NCI-H524 (cell line): ENCODE results near the gene COG2.

ENCODE experiments used
- DNase-seq, 2 experiments: peaks; one replicate each; lab custom pipeline; 2025; lab: John Stamatoyannopoulos, UW

The COG2 gene

DNA sequence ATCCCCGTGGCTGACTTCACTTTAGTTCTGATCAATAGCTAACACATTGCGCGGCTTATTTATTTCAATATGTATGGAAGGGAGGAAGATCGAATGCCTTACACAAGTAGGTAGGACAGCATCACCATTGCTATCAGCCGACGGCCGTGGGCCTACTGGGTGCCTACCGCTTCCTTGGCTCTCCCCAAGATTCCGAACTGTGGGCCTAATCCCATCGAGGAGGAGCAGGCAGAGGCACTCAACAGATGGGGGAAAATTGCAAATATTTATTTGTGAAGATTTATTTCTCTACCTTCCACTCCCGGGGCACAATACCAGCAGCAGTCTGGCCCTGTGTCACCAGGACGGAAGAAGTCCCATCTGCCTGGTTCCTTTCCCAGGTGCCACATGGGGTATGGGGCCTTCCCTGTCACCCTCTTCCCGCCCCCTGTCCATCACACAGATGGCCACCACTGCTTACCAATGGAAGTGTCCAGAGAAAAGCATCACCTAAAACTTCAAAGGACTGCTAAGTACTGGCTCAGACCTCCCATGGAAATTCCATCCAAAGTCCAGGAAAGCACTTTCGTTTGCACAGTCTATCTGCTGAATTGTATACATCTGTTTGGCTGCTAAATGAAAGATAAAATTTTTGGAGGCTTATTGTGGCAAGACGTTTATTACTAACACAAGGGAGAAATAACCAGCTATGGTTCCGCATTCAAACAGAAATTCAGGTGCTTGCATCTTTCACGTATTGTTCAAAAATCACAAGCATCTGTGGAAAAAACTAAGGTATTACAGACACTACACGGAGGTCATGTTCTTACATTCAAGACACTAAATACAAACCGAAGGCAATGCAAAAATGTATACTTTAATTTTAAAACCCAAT, 59.9 kb downstream of the COG2 start:
- no peak for DNase-seq

DNA sequence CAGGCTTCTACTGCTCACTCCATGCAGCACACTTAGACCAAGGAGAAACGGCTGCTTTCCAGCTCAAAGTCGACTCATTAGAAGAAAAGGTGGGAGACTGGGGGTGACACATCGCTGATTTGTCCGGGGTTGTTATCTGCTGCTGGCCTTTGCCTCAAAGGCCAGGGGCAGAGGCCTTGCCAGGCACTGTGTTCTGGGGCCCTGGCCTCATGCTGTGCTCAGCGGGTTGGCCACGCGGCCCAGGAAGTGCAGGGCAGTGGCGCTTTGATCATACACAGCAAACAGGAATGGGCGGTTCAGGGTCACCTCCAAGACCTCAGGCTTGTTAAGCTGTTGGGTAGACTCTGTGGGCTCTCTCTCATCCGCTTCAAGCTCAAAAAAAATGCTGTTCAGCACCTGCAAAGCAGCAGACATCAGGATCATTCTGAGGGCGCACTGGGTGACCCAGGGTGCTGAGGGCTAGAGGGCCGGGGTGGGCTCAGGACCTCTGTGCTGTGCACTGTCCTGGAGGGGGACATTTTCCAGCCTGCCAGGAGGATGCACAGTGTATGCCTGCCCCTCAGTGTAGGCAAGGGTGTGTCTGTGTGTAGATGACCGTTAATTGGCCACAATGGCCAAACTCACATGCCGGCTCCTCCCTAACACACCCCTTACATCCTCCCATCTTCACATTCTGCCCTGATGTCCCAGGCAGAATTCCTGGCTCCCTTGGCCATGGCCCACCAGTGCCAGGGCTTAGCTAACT, 60.8 kb downstream of the COG2 start:
- DNase-seq = no peak

DNA sequence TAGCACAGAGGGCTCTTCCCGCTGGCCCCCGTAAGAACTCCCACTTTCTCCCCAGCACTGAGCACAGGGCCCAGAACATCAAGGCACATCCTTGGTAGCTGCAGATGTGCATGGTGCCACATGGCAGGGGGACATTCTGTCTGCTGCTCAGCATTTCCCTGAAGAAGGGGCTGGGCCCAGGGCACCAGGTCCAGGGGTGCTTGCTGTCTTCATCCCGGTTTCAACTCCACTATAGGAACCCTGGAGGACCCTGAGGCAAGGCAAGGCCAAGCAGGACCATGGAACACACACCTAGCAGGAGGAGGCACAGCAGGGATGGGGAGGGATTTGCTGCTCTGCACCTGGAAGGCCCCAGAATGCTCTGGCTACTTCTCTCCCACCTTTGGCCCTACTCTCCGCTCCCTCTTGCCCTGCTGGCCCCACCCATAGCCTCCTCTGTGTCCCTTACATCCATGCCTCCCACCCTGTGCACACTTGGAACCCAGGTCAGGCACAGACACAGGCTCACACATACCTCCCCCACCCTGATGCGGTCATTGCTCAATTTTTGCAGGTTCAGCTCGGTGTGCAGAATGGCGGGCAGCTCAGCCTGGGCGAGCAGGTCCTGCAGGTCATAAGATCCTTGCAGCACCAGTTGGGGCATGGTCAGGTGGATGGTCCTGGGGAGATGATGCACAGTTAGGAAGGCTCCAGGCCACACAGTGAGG, 61.6 kb downstream of the COG2 start:
- DNase-seq = no peak

DNA sequence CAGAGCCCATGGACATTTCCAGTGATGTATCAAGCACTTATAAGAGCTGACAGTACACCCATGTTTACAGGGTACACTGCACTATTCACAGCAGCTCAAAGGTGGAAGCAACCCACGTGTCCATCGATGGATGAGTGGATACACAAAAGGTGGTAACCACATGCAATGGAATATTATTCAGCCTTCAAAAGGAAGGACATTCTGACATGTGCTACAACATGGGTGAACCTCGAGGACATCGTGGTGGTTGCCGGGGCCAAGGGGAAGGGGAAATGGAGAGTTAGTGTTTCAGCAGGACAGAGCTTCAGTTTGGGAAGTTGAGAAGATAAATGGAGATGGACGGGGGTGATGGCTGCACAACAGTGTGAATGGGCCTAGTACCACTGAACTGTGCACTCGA, 62.5 kb downstream of the COG2 start:
- DNase-seq = no peak

DNA sequence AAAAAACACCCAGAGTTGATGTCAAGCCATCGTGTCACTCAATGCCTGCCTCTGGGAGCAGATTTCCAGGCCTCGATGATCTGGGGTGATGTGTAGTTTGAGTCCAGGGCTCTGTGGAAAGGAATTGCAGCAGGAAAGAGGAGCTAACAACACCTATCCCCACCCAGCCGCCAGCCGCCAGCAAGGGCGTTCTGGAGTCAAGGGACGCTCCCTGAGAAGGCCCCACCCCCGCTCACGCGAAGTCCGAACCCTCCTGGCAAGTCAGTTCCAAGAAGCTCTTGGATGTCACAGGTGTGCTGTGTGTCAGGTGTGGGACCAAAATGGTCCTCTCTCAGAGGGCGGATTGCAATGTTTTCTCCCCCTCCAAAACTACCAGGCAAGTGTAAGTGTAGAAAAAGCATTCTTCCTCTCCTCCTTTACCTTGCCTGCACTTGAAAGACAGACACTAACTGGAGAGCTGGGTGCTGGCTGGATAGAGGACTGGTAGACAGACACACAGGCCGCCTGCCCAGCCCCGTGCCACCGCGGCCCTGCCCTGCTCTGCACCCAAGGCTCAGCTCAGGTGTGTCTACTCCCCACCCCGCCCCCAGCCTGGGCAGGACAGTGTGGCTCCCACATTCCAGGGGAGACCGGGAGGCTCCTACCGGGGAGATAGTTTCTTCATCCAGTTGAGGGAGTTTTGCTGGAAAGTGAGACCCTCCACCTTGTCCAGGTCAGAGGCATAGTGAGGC, 63.2 kb downstream of the COG2 start:
- DNase-seq = no peak

DNA sequence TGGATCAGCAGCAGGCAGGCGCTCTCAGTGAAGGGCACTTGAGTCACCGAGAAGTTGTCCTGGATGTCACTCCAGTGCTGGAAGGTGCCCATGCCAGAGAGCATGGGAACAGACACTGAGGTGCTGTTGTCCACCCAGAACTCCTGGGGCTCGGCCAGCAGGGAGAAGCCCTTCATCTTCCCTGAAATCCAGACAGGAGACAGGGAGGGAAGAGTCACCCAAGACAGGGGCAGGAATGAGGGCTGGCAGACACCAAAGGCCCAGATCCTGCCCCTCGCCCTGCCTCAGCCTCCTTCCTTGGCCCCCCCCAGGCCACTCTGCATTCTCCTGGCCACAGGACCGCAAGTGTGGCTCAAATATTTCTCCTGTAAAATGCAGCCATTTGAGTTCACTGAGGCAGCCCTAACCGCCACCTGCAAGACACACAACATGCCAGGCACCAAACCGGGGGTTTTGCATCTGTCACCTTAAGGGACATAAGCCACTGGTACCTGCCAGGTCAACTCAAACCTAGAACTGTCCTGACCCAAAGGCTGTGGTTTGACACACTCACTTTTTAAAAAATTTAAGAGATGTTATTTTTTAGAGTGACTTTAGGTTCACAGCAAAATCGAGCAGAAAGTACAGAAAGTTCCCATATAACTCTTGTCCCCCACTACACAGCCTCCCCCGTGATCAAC, 63.9 kb downstream of the COG2 start:
- DNase-seq = no peak

DNA sequence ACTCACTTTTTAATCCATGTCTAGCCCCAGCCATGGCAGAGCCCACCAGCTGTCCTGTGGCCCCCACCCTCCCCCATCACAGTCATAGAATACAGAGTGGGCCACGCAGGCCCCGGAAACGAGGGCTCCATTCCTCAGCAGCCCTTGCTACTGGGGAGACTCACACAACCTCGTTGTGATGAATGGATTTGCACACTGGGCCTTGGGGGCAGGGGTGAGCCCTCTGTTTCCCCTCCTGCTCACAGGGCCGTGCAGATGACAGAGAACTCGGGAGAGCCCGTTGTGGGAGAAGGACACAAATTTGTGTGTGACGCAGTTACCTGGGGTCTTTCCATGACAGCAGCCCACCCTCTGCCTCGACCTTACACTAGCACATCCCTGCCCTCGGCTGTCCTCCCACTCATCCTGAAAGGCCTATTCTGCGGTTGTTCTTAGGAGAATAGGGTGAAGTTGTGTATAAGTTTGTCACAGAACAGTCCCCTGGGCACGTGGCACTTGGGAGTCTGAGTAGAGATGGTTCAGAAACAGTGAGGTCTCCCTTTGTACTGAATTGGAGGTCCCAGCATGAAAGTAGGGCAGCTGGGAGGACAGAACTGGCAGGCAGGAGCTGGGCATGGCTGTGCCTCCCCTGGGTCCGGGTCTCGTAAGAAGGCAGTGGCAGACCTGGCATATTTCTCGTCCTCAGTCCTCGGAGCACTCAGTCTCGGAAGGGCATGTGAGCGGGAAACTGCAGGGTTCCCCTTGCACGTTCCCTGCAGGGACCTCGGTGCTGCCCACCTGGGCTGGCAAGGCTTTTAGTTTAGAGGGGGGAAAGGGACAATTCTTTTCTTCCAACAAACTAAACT, 64.8 kb downstream of the COG2 start:
- DNase-seq = no peak

DNA sequence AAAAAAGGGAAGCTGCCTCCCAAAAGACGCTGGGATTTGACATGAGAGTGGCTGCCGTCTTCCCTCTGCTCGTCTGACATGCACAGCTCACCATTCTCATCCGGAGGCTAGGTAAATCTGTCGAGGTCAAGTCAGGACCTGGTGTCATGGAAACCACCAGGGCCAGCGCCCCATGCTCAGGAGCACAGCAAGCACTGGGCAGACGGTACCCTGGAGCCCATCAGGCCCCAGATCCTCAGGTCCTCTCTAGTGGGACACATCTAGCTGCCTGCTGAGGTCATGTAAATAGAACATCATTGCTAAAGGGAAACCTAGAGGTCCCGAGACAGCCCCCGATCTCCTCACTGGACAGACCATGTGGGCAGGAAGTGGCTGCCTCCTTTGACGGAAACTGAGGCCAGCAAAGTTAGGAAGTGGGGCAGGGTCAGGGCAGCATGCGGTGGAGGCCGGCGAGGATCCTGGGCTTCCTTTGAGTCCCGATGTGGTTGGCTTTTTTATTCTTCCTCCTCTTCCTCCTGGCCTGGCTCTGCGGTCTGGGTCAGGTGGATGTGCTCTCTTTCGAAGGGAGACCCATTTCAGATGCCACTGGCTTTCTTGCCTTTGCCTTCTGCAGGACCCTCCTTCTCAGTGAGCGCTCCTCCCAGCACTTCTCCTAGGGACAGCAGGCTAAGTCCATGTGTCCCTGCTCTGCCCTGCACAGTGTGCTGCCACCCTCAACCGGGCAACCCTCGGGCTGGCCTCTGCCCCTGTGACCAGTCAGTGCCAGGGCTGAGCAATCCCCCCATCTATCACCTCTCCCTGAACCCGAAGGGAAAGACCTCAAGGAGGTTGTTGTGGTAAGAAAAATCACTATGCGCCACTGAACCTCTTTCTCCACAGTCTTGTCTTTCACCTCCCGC, 65.7 kb downstream of the COG2 start:
- no peak for DNase-seq

DNA sequence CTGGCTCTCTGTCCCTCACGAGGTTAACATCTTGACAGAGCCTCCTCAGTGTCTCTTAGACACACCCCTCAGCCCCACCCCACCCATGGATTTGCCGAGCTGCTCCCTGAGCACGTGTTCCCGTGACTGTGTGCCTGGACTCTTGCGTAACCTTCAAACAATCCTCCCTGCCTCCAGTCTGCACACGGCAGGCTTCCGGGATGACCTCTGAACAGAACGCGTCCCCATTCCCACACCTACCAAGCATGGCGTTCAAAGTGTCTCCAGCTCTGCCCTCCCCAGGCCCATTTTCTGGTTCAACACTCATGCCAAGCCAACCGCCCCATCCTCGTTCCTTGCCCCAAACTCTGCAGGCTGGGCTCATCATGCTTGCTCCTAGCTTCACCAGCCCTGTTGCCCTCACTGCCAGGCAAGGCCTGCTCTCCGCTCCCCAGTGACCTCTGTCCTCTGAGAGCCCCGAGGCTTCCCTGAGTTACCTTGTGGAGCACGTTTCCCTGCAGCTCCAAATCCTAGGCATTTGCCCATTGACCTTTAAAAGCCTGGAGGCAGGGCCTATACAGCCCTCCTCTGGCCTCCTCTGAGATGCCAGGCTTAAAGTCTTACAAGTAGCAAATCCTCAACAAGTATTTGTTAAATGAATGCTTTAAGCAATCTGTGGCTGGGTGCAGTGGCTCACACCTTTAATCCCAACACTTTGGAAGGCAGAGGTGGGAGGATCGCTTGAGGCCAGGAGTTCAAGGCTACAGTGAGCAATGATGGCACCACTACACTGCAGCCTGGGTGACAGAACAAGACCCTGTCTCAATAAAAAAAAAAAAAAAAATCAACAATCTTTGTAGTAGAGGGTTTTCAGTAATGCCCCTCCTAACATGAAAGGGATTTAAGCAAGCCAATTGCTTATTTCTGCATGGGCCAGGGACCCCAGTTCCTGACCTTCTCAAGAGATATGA, 66.6 kb downstream of the COG2 start:
- peak in 1 of 2 experiments; percentile 17 for DNase-seq

DNA sequence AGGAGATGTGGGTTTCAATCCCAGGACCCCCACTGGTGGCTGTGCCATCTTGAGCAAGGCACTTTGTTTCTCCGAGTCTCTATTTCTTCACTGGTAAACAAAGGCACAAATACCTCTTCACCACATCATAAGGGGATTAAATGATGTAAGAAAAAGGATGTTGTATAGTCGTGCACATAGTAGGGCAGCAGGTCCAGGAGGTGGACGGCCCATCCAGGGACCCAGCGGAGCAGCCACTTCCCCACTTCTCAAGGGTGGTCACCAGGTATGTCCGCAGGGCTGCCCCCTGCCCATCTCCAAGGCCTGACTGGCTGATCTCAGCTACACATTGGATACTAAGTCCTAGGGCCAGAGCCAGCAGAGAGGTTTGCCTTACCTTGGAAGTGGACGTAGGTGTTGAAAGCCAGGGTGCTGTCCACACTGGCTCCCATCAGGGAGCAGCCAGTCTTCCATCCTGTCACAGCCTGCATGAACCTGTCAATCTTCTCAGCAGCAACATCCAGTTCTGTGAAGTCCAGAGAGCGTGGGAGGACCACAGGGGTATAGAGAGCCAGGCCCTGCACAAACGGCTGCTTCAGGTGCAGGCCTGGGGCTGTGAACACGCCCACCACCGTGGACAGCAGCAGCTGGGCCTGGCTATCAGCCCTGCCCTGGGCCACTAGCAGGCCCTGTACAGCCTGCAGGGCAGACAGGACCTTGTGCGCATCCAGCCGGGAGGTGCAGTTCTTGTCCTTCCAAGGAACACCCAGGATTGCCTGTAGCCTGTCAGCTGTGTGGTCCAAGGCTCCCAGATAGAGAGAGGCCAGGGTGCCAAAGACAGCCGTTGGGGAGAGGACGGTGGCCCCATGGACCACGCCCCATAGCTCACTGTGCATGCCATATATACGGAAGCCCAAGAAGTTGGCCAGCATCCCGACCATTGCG, 67.6 kb downstream of the COG2 start:
- DNase-seq = no peak

DNA sequence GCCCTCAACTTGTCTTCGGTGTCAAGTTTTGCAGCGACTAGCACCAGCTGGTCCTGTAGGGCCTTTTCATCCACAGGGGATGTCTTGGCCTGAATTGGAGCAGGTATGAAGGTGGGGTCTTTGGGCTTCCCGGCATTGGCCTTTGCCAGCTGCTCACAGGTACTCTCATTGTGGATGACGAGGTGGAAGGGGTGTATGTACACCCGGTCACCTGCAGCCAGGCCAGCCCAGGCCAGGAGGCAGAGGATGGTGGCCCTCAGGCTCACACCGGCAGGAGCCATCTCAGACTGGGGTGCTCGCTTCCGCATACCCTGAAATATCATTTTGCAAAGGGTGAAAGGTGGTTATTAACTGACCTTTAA, 68.2 kb downstream of the COG2 start:
- no peak for DNase-seq

DNA sequence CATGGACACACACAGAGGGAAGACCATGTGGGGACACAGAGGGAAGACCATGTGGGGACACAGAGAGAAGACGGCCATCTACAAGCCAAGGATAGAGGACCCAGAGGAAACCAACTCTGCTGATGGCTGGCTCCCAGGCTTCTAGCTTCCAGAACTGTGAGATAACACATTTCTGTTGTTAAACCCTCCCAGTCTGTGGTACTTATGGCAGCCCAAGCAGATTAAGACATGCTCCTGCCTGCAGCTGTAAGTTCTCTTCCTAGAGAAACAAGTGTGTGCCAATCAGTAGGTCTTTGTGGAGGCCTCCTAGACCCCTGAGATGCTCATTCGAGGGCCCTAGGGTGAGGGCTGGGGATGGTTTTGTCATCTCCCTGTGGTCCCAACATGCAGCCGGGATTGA, 69.0 kb downstream of the COG2 start:
- DNase-seq = no peak

DNA sequence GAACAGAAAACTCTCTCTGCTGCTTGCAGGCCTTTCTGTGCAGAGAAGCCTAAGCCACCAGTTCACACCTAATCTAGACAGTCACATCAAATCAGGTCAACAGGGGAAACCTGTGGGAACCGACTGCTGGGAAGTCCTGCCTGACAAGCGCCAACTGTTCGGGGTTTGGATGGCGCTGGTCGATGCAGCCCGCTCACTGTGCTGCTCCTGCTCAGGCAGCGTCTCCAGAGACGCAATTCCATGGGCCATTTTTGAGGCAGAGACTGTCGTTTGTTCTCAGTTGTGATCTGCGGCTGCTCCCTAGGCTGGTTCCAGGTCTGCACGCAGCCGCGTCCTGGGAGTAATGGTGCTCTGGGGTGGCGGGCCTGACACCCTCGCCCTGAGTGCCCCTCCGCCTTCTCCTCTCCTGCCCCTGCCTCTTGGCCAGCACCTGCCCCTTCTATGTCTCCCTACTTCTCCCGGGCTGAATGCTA, 70.2 kb downstream of the COG2 start:
- no peak for DNase-seq

DNA sequence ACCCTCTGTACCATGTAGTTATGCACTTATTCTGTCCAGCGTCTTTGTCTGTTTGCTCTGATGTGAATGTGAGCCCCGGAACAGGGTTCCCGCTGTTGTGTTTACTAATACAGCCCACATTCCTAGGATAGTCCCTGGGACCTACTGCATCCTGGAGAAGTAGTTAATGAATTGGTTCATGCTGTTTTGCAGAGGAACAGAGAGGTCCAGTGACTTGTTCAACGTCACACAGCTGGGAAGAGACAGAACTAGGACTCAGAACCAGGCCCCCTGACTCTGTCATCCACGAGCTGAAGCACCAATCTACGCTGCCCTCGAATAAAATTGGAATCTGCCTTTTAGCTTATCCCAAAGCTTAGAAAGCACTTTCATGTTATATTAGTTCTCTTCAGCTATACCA, 70.9 kb downstream of the COG2 start:
- no peak for DNase-seq

DNA sequence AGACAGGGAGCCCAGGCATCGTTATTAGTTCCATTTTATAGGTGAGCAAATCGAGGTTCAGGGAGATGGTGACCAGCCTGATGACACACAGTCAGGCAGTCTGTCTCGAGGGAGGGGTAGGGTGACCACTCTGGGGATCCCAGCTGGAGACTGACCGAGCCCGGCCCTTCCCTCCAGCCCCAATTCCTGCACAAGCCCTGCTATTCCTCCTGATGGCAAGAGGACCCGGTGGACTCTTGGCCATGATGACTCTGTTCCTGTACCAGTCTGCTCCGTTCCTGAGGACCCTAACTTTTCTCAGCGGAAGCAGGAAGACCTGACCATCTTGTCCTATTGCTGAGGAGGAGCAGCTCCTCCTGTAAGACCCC, 71.2 kb downstream of the COG2 start:
- no peak for DNase-seq

DNA sequence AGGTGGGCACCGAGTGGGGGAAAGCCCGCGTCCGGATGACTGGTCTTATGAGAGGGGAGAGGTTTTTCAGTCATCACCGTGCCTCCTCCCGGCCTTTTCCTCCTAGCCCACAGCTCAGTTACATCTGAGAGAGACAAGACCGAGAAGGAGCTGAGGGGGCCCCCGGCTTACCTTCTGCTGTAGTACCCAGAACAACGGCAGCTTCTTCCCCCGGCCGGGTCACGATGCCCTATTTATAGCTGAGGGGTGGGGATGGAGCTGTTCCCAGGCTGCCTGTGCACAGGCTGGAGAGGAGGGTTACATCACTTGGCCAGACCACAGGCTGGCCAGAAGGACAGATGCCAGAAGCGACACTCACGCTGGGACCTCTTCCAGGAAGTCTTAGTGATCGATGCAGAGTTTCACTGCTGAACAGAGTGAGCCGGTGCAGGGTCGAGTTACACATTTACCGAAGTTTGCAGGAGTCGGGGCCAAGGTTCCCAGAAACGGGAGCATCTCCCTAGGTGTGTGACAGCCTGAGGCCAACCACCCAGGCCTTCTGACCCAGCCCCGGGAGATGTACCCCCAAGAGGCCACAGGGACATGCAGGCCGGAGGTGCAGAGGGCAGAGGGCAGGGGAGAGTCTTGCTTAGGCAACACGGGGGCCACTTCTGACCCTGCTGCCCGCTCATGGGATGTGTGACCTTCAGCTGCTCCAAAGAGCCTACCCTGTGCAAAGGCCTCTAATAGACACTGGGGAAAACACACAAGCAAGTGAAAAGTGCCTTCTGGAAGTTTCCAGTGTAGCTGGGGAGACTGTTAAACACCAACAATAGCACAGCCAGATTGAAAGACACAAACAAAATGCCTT, 71.9 kb downstream of the COG2 start, which contains the start of gene AGT:
Gene AGT (minus strand): TSS at position 208 of the 850 bp plus-strand sequence. CDS start 3,299 bp downstream, outside the sequence.
- DNase-seq = no peak
